HepG2 (cell line): ENCODE measurements around the gene RNASE3. TPM values are rescaled to one million over a fixed set of nuclear protein-coding genes. Genes with fewer than 3 reads are reported as not detected.

Experiments used
- AFF4 ChIP-seq: sonication (generic); formaldehyde crosslinking; IDR thresholded peaks from 2 replicates; pipeline ENCODE4 v1.4.0; 2020; ENCODE audit warnings: missing genetic modification reagents
- ARNTL ChIP-seq: sonication (generic); formaldehyde crosslinking; IDR thresholded peaks from 2 replicates; pipeline ENCODE4 v1.4.0; 2020; ENCODE audit warnings: mild to moderate bottlenecking, missing genetic modification reagents
- FOXM1 ChIP-seq: sonication (generic); formaldehyde crosslinking; IDR thresholded peaks from 2 replicates; pipeline ENCODE4 v1.5.0; 2020; ENCODE audit warnings: missing genetic modification reagents
- KLF6 ChIP-seq: IDR thresholded peaks from 2 replicates; pipeline ENCODE4 v1.8.0; 2016; ENCODE audit warnings: missing biosample characterization, missing genetic modification reagents
- RFX3 ChIP-seq: IDR thresholded peaks from 2 replicates; pipeline ENCODE4 v1.6.1; 2016; ENCODE audit warnings: missing biosample characterization, missing genetic modification reagents
- ZBTB37 ChIP-seq: sonication (generic); formaldehyde crosslinking; IDR thresholded peaks from 2 replicates; pipeline ENCODE4 v1.4.0; 2020; ENCODE audit warnings: mild to moderate bottlenecking, missing genetic modification reagents
- ZNF546 ChIP-seq: sonication (generic); formaldehyde crosslinking; conservative IDR thresholded peaks from 2 replicates; pipeline ENCODE4 v1.8.1; 2023; ENCODE audit warnings: mild to moderate bottlenecking, missing genetic modification reagents
- ZNF720 ChIP-seq: sonication (generic); formaldehyde crosslinking; IDR thresholded peaks from 2 replicates; pipeline ENCODE4 v1.4.0; 2020; ENCODE audit warnings: missing genetic modification reagents
- polyA plus RNA-seq, 8 experiments: library from polyadenylated mRNA; depleted of rRNA in 3 of 8; stranded (reverse) in 7 of 8; unstranded in 1 of 8; fragments of >200 nt; fragmentation: Illumina TruSeq in 4 of 8; extraction: Trizol in 4 of 8; gene quantifications; 2 replicates each; pipeline versions ENCODE4 v1.2.1 to v1.2.3, GENCODE V29; 2011 to 2016; ENCODE audit warnings: low read depth in 4 of 8, missing spikeins in 1 of 8, mixed read lengths in 1 of 8; ENCODE audit not compliant: insufficient read depth in 1 of 8
- total RNA-seq, 5 experiments: library from RNA; depleted of rRNA; stranded (reverse); fragments of >200 nt; fragmentation: Illumina TruSeq; extraction: Trizol; gene quantifications; 2 replicates each; pipeline ENCODE4 v1.2.3, GENCODE V29; 2016; ENCODE audit warnings: low read depth in 1 of 5

Gene RNASE3
- total and polyA plus RNA-seq, 2 of the 13 experiments (the other 11 are each of a cell fraction or from before 2014, with no cell fraction given): not detected

GRCh38 chr14:20935303-20935984 lies 44.3 kb downstream of the RNASE3 start (continued):
- TF ChIP-seq AFF4 (CRISPR knock-in tag) (no peak), KLF6 (CRISPR knock-in tag) (no peak), RFX3 (CRISPR knock-in tag) (no peak), ARNTL (CRISPR knock-in tag) (no peak), ZBTB37 (CRISPR knock-in tag) (no peak), ZNF546 (CRISPR knock-in tag) (no peak), FOXM1 (CRISPR knock-in tag) (no peak), ZNF720 (CRISPR knock-in tag) (no peak)

Other genes starting within 250 kb of the RNASE3 start
- not detected in 2 replicates for gene OR6S1, start 249.7 kb upstream of the RNASE3 start, total RNA-seq (2016; rRNA removed; fragmentation: Illumina TruSeq; extraction: Trizol)
- 0.09 TPM in 1 of 2 replicates, not detected in the other for gene OR6S1, start 249.7 kb upstream of the RNASE3 start, polyA plus RNA-seq (2011; rRNA removed)
- 72.6 and 109 TPM in 2 replicates for gene RNASE4, start 206.8 kb upstream of the RNASE3 start, total RNA-seq (2016; rRNA removed; fragmentation: Illumina TruSeq; extraction: Trizol)
- gene RNASE4, start 206.8 kb upstream of the RNASE3 start, polyA plus RNA-seq (2011; rRNA removed): 983 and 1,053 TPM in 2 replicates
- 50.4 and 83.6 TPM in 2 replicates for gene ANG, start 202.6 kb upstream of the RNASE3 start, total RNA-seq (2016; rRNA removed; fragmentation: Illumina TruSeq; extraction: Trizol)
- 401 and 507 TPM in 2 replicates for gene ANG, start 202.6 kb upstream of the RNASE3 start, polyA plus RNA-seq (2011; rRNA removed)
- not detected in 2 replicates for gene EDDM3A, start 145.5 kb upstream of the RNASE3 start, total RNA-seq (2016; rRNA removed; fragmentation: Illumina TruSeq; extraction: Trizol)
- gene EDDM3A, start 145.5 kb upstream of the RNASE3 start, polyA plus RNA-seq (2011; rRNA removed): not detected in 2 replicates
- gene EDDM3B, start 123.0 kb upstream of the RNASE3 start, total RNA-seq (2016; rRNA removed; fragmentation: Illumina TruSeq; extraction: Trizol): not detected in 2 replicates
- gene EDDM3B, start 123.0 kb upstream of the RNASE3 start, polyA plus RNA-seq (2011; rRNA removed): not detected in 2 replicates
- not detected in 2 replicates for gene RNASE6, start 110.1 kb upstream of the RNASE3 start, total RNA-seq (2016; rRNA removed; fragmentation: Illumina TruSeq; extraction: Trizol)
- gene RNASE6, start 110.1 kb upstream of the RNASE3 start, polyA plus RNA-seq (2011; rRNA removed): not detected in 2 replicates
- not detected in 2 replicates for gene RNASE1, start 88.5 kb upstream of the RNASE3 start, total RNA-seq (2016; rRNA removed; fragmentation: Illumina TruSeq; extraction: Trizol)
- not detected in 2 replicates for gene RNASE1, start 88.5 kb upstream of the RNASE3 start, polyA plus RNA-seq (2011; rRNA removed)
- gene RNASE2, start 64.1 kb downstream of the RNASE3 start, total RNA-seq (2016; rRNA removed; fragmentation: Illumina TruSeq; extraction: Trizol): 0.69 TPM in 2 replicates
- gene RNASE2, start 64.1 kb downstream of the RNASE3 start, polyA plus RNA-seq (2011; rRNA removed): not detected in 2 replicates
- 46.9 and 122 TPM in 2 replicates for gene METTL17, start 98.6 kb downstream of the RNASE3 start, total RNA-seq (2016; rRNA removed; fragmentation: Illumina TruSeq; extraction: Trizol)
- 181 and 199 TPM in 2 replicates for gene METTL17, start 98.6 kb downstream of the RNASE3 start, polyA plus RNA-seq (2011; rRNA removed)
- 0.11 TPM in 1 of 2 replicates, not detected in the other for gene SLC39A2, start 107.9 kb downstream of the RNASE3 start, total RNA-seq (2016; rRNA removed; fragmentation: Illumina TruSeq; extraction: Trizol)
- 0.05 and 0.08 TPM in 2 replicates for gene SLC39A2, start 107.9 kb downstream of the RNASE3 start, polyA plus RNA-seq (2011; rRNA removed)
- gene NDRG2, start 133.7 kb downstream of the RNASE3 start, total RNA-seq (2016; rRNA removed; fragmentation: Illumina TruSeq; extraction: Trizol): 27.2 and 27.4 TPM in 2 replicates
- 143 and 189 TPM in 2 replicates for gene NDRG2, start 133.7 kb downstream of the RNASE3 start, polyA plus RNA-seq (2011; rRNA removed)
- gene TPPP2, start 138.8 kb downstream of the RNASE3 start, total RNA-seq (2016; rRNA removed; fragmentation: Illumina TruSeq; extraction: Trizol): 0.58 and 0.63 TPM in 2 replicates
- gene TPPP2, start 138.8 kb downstream of the RNASE3 start, polyA plus RNA-seq (2011; rRNA removed): 1.7 and 4.2 TPM in 2 replicates
- gene RNASE13, start 143.4 kb downstream of the RNASE3 start, total RNA-seq (2016; rRNA removed; fragmentation: Illumina TruSeq; extraction: Trizol): not detected in 2 replicates
- 1.0 and 1.4 TPM in 2 replicates for gene RNASE13, start 143.4 kb downstream of the RNASE3 start, polyA plus RNA-seq (2011; rRNA removed)
- not detected in 2 replicates for gene RNASE7, start 151.0 kb downstream of the RNASE3 start, total RNA-seq (2016; rRNA removed; fragmentation: Illumina TruSeq; extraction: Trizol)
- gene RNASE7, start 151.0 kb downstream of the RNASE3 start, polyA plus RNA-seq (2011; rRNA removed): 0.04 and 0.17 TPM in 2 replicates
- gene RNASE8, start 166.4 kb downstream of the RNASE3 start, total RNA-seq (2016; rRNA removed; fragmentation: Illumina TruSeq; extraction: Trizol): not detected in 2 replicates
- gene RNASE8, start 166.4 kb downstream of the RNASE3 start, polyA plus RNA-seq (2011; rRNA removed): not detected in 2 replicates
- 18.5 and 28.1 TPM in 2 replicates for gene ARHGEF40, start 178.9 kb downstream of the RNASE3 start, total RNA-seq (2016; rRNA removed; fragmentation: Illumina TruSeq; extraction: Trizol)
- 78.1 and 97.1 TPM in 2 replicates for gene ARHGEF40, start 178.9 kb downstream of the RNASE3 start, polyA plus RNA-seq (2011; rRNA removed)
- 21.0 and 36.6 TPM in 2 replicates for gene ZNF219, start 207.3 kb downstream of the RNASE3 start, total RNA-seq (2016; rRNA removed; fragmentation: Illumina TruSeq; extraction: Trizol)
- 34.5 and 42.2 TPM in 2 replicates for gene ZNF219, start 207.3 kb downstream of the RNASE3 start, polyA plus RNA-seq (2011; rRNA removed)
- gene TMEM253, start 209.7 kb downstream of the RNASE3 start, total RNA-seq (2016; rRNA removed; fragmentation: Illumina TruSeq; extraction: Trizol): 0.29 TPM in 1 of 2 replicates, not detected in the other
- 0.45 and 0.65 TPM in 2 replicates for gene TMEM253, start 209.7 kb downstream of the RNASE3 start, polyA plus RNA-seq (2011; rRNA removed)